A673 (cell line): ENCODE results near the gene NUP85. TPM values are rescaled to one million over a fixed set of nuclear protein-coding genes. Genes with fewer than 3 reads are reported as not detected.

Experiments
- BruUV-seq: library from RNA; stranded (reverse); fragments of 400-500 nt; replicated peaks from 2 replicates; lab custom pipeline; 2021; lab: Mats Ljungman, UMichigan
- CTCF ChIA-PET: fragments of 300-600 bp; sonication (Branson Sonifier 250); formaldehyde crosslinking; loops from one replicate; lab custom pipeline; 2022; ENCODE audit warnings: antibody characterized with exemption; lab: Charles Lee
- POLR2A ChIA-PET: fragments of 300-600 bp; sonication (Branson Sonifier 250); formaldehyde crosslinking; loops from one replicate; lab custom pipeline; 2022; ENCODE audit warnings: antibody characterized with exemption; ENCODE audit not compliant: low non-redundant PET; lab: Charles Lee
- DNase-seq: peaks from one replicate; pipeline ENCODE4 v3.0.0-alpha.2; 2015; ENCODE audit warnings: low spot score
- H3K27ac ChIP-seq: fragments of 200-600 bp; sonication (generic); 2 replicates; pipeline ENCODE4 v1.5.1; 2016; ENCODE audit warnings: mixed run types, low read depth, mild to moderate bottlenecking, mixed read lengths, antibody characterized with exemption, low read length; ENCODE audit not compliant: poor library complexity, severe bottlenecking
- H3K27me3 ChIP-seq: fragments of 200-600 bp; sonication (generic); replicated peaks from 2 replicates; pipeline ENCODE4 v1.6.1; 2017; ENCODE audit warnings: mixed run types, low read depth, mild to moderate bottlenecking, mixed read lengths, antibody characterized with exemption, low read length; ENCODE audit not compliant: insufficient read depth, poor library complexity
- H3K36me3 ChIP-seq: fragments of 200-600 bp; sonication (generic); 2 replicates; pipeline ENCODE4 v1.6.1; 2016; ENCODE audit warnings: mixed run types, mild to moderate bottlenecking, mixed read lengths, antibody characterized with exemption, low read length; ENCODE audit not compliant: insufficient read depth, poor library complexity, severe bottlenecking
- H3K4me1 ChIP-seq: fragments of 200-600 bp; sonication (generic); 2 replicates; pipeline ENCODE4 v1.6.1; 2017; ENCODE audit warnings: mixed run types, mild to moderate bottlenecking, mixed read lengths, antibody characterized with exemption, low read length; ENCODE audit not compliant: insufficient read depth, poor library complexity, severe bottlenecking
- H3K4me3 ChIP-seq: fragments of 200-600 bp; sonication (generic); 2 replicates; pipeline ENCODE4 v1.5.1; 2016; ENCODE audit warnings: low read depth, mixed run types, mild to moderate bottlenecking, mixed read lengths, low read length; ENCODE audit not compliant: poor library complexity, severe bottlenecking
- H3K9me3 ChIP-seq: fragments of 200-600 bp; sonication (generic); 2 replicates; pipeline ENCODE4 v1.6.1; 2016; ENCODE audit warnings: mixed run types, low read depth, mild to moderate bottlenecking, mixed read lengths, antibody characterized with exemption, low read length; ENCODE audit not compliant: poor library complexity, severe bottlenecking
- EZH2 ChIP-seq: fragments of 200-600 bp; sonication (generic); IDR thresholded peaks from 2 replicates; pipeline ENCODE4 v1.6.1; 2017; ENCODE audit warnings: borderline replicate concordance, low read depth, mild to moderate bottlenecking, mixed read lengths, antibody characterized with exemption, low read length; ENCODE audit not compliant: poor library complexity, severe bottlenecking
- intact Hi-C: fragments of 100-400 bp; cut with micrococcal nuclease; formaldehyde crosslinking; loops from one replicate; pipeline ENCODE4 v1.10.0; 2022; ENCODE audit not compliant: unreplicated experiment
- total RNA-seq: library from RNA; stranded (reverse); gene quantifications from 2 replicates; pipeline ENCODE4 v1.2.3, GENCODE V29; 2021
- TF ChIP-seq, protein P1 (sequence below): fragments of 300-800, 200-600 bp; sonication (generic); conservative IDR thresholded peaks from 2 replicates; pipeline ENCODE4 v1.5.1; 2017; ENCODE audit warnings: low read depth, mild to moderate bottlenecking, antibody characterized with exemption, low read length, moderate library complexity, mixed read lengths

Gene NUP85
- total RNA-seq, 1 experiment from 2014 or later, result 140 TPM

DNA sequence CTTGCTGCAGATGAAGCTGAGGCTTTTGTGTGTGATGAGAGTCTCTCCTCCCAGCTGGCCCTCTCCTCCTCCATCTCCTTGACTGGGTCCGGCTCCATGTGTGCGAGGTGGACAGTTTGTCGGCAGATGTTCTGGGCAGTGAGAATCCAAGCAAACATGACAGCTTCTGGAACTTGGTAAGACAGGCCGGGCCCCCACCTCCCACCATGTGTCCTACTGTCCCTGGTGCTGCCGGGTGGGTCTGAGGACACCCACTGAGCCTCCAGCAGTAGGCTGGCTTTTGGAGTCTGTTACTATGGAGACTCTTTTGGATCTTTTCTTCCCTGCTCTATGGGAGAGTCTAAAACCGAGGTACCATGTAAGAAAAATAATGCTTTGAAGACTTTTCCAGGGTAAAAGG is 12.7 kb downstream of the NUP85 start:
- Histone ChIP-seq H3K9me3 (no peaks in the 10 kb centered on the region), H3K4me3 (no peak overlapping the region), H3K36me3 (peaks cover 65% of the 10 kb centered on the region), H3K4me1 (no peaks in the 10 kb centered on the region), H3K27me3 (no peaks in the 10 kb centered on the region), H3K27ac (no peak overlapping the region)
- DNase-seq, result no peak
- BruUV-seq, result no TSS peak
- POLR2A ChIA-PET, result no interaction called here
- intact Hi-C loops, result no loop called here
- TF ChIP-seq EZH2, result no peak
- TF ChIP-seq, protein P1, sequence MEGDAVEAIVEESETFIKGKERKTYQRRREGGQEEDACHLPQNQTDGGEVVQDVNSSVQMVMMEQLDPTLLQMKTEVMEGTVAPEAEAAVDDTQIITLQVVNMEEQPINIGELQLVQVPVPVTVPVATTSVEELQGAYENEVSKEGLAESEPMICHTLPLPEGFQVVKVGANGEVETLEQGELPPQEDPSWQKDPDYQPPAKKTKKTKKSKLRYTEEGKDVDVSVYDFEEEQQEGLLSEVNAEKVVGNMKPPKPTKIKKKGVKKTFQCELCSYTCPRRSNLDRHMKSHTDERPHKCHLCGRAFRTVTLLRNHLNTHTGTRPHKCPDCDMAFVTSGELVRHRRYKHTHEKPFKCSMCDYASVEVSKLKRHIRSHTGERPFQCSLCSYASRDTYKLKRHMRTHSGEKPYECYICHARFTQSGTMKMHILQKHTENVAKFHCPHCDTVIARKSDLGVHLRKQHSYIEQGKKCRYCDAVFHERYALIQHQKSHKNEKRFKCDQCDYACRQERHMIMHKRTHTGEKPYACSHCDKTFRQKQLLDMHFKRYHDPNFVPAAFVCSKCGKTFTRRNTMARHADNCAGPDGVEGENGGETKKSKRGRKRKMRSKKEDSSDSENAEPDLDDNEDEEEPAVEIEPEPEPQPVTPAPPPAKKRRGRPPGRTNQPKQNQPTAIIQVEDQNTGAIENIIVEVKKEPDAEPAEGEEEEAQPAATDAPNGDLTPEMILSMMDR, result no peak
- CTCF ChIA-PET, result no interaction called here

DNA sequence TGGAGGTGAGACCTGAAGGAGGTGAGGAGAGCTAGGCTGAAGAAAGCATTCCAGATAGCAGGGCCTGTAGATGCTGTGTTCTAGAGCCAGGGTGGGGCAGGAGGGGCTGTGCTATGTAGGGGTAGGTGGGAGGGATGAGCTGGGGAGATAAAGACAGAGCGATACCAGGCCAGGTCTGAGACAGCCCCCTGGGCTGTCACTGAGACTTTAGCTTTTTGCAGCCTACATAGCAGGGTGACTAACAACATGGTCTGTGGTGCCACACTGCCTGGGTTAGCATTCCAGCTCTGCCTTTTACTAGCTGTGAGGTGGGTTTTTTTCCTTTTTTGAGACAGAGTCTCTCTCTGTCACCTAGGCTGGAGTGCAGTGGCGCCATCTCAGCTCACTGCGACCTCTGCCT is 14.3 kb downstream of the NUP85 start:
- H3K9me3 ChIP-seq, result no peaks in the 10 kb centered on the region
- no peaks in the 10 kb centered on the region for H3K27me3 ChIP-seq
- H3K36me3 ChIP-seq, result peaks cover 53% of the 10 kb centered on the region
- TF ChIP-seq, protein P1, result no peak
- TF ChIP-seq EZH2, result no peak
- no TSS peak for BruUV-seq
- no peak overlapping the region for H3K27ac ChIP-seq
- ChIA-PET POLR2A (no interaction called here), CTCF (no interaction called here)
- no peak overlapping the region for H3K4me3 ChIP-seq
- intact Hi-C loops, result no loop called here
- no peak for DNase-seq
- no peaks in the 10 kb centered on the region for H3K4me1 ChIP-seq

DNA sequence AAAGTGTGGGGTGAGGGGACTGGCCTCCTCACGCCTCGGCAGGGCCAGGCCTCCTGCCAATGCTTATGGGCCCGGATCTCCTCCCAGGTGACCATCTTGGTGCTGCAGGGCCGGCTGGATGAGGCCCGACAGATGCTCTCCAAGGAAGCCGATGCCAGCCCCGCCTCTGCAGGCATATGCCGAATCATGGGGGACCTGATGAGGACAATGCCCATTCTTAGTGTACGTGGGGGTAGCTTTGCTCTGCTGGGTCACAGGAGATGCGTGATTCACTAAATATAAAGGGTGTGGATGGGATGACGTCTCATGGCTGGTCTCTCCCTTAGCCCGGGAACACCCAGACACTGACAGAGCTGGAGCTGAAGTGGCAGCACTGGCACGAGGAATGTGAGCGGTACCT is 19.5 kb downstream of the NUP85 start:
- intact Hi-C loops, result no loop called here
- H3K4me3 ChIP-seq, result no peak overlapping the region
- no peaks in the 10 kb centered on the region for H3K27me3 ChIP-seq
- peaks cover 64% of the 10 kb centered on the region for H3K36me3 ChIP-seq
- no peaks in the 10 kb centered on the region for H3K4me1 ChIP-seq
- no peaks in the 10 kb centered on the region for H3K9me3 ChIP-seq
- TF ChIP-seq, protein P1, result no peak
- no peak for TF ChIP-seq EZH2
- H3K27ac ChIP-seq, result no peak overlapping the region
- BruUV-seq, result no TSS peak
- ChIA-PET CTCF (interaction anchor here (0.6 kb wide), 1 partner anchor 1186 kb away, joined by 3 read pairs; no protein-coding TSS in a partner anchor), POLR2A (no interaction called here)
- no peak for DNase-seq
